Fibroblast of lung (primary cell): ENCODE results near the gene AGRN. TPM values are rescaled to one million over a fixed set of nuclear protein-coding genes. Genes with fewer than 3 reads are reported as not detected.

Source experiments
- DNase-seq, 2 donors: peaks; one replicate each; pipeline versions ENCODE4 v3.0.0 to v3.0.0-alpha.2; 2010; ENCODE audit warnings: low read depth in 2 of 2
- H2AFZ ChIP-seq: 2 replicates; pipeline ENCODE4 v1.5.1; 2012; ENCODE audit warnings: low read length, control low read depth, inconsistent platforms
- H3K27ac ChIP-seq: 2 replicates; pipeline ENCODE4 v1.5.1; 2011; ENCODE audit warnings: low read length, control low read depth; ENCODE audit not compliant: insufficient read depth
- H3K27me3 ChIP-seq: 2 replicates; pipeline ENCODE4 v1.5.1; 2011; ENCODE audit warnings: mild to moderate bottlenecking, low read length; ENCODE audit not compliant: control insufficient read depth, insufficient read depth
- H3K36me3 ChIP-seq: 2 replicates; pipeline ENCODE4 v1.5.1; 2011; ENCODE audit warnings: low read length; ENCODE audit not compliant: control insufficient read depth, insufficient read depth
- H3K4me1 ChIP-seq: 2 replicates; pipeline ENCODE4 v1.5.1; 2011; ENCODE audit warnings: low read length; ENCODE audit not compliant: control insufficient read depth, insufficient read depth; ENCODE audit errors: extremely low read depth
- H3K4me2 ChIP-seq: 2 replicates; pipeline ENCODE4 v1.5.1; 2011; ENCODE audit warnings: low read length, control low read depth; ENCODE audit not compliant: insufficient read depth; ENCODE audit errors: extremely low read depth
- H3K4me3 ChIP-seq, 4 experiments: fragments of 200-600 bp in 1 of 4; sonication (generic) in 1 of 4; replicated peaks in 1 of 4; 2 replicates each; pipeline ENCODE4 v1.5.1; 2011 to 2016; ENCODE audit warnings: low read length in 4 of 4, low read depth in 3 of 4, mild to moderate bottlenecking in 3 of 4, control low read depth in 2 of 4, inconsistent platforms in 1 of 4, mixed read lengths in 1 of 4; ENCODE audit not compliant: insufficient read depth in 1 of 4; ENCODE audit errors: control extremely low read depth in 1 of 4
- H3K79me2 ChIP-seq: 2 replicates; pipeline ENCODE4 v1.5.1; 2012; ENCODE audit warnings: mild to moderate bottlenecking, low read length, inconsistent platforms; ENCODE audit not compliant: control insufficient read depth, insufficient read depth
- H3K9ac ChIP-seq: 2 replicates; pipeline ENCODE4 v1.5.1; 2011; ENCODE audit warnings: mild to moderate bottlenecking, low read length, control low read depth; ENCODE audit not compliant: insufficient read depth
- H3K9me3 ChIP-seq: 2 replicates; pipeline ENCODE4 v1.5.1; 2012; ENCODE audit warnings: low read depth, low read length; ENCODE audit not compliant: control insufficient read depth, insufficient read depth
- H4K20me1 ChIP-seq: 2 replicates; pipeline ENCODE4 v1.5.1; 2011; ENCODE audit warnings: low read length; ENCODE audit not compliant: control insufficient read depth, insufficient read depth; ENCODE audit errors: extremely low read depth
- CTCF ChIP-seq, 2 donors: IDR thresholded peaks in 1 of 2; conservative IDR thresholded peaks in 1 of 2; 1 replicate in 1 of 2; 2 replicates in 1 of 2; pipeline ENCODE4 v1.5.1; 2011 to 2012; ENCODE audit warnings: low read length in 2 of 2, control low read depth in 1 of 2, inconsistent platforms in 1 of 2, low read depth in 1 of 2, mild to moderate bottlenecking in 1 of 2
- EZH2 ChIP-seq: IDR thresholded peaks from 2 replicates; pipeline ENCODE4 v1.5.1; 2012; ENCODE audit warnings: low read length, control low read depth, mild to moderate bottlenecking; ENCODE audit errors: missing control alignments
- polyA plus RNA-seq, 2 donors: library from polyadenylated mRNA; depleted of rRNA in 1 of 2; stranded (reverse) in 1 of 2; unstranded in 1 of 2; fragments of >200 nt; gene quantifications; 2 replicates each; pipeline ENCODE4 v1.2.1, GENCODE V29; 2011 to 2012; ENCODE audit warnings: missing spikeins in 1 of 2
- total RNA-seq: library from RNA; depleted of rRNA; stranded (reverse); fragments of >200 nt; gene quantifications from 2 replicates; pipeline ENCODE4 v1.2.1, GENCODE V29; 2014

AGRN gene
- total and polyA plus RNA-seq, 2 donors (not counting 1 experiment from before 2014, with no cell fraction given): 20.7 to 50.9 TPM

DNA sequence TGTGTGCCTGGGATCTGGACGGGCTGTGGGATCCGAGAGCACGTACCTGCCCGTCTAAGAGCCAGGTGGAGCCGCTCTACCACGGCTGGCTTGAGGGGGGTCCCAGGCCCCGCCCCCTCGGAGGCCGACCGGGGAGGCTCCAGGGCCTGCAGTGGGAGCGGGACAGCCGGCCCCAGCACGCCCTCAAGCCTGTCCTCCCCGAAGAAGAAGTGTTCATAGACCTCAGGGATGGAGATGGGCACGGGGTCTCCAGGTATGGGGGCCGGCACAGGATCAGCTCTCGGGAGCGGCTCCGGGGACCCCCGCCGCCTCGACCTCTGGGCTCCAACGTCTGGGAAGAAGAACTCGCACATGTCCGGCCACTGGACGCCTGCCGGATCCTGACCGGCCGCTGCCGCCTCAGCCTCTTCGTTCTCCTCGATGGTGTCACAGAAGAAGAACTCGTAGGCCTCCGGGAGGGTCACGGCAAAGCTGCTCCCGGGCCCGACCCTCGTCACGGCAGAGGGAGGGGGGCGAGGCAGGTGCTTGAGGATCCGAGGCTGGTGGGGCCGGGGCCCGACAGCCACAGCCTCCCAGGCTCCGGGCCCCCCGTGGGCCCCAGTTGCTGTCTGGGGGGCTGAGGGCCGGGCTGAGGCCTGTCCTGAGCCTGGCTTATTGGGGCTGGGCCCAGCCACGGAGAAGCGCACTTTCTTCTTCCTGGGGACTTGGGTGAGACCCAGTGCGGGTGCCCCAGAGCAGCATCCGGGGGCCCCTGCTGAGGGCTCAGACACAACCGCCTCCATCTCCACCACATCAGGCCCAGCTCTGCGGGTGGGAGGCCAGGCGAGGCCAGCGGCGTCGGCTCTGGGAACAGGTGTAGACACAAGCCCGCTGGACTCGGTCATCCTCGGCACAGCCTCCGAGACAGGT, 40.8 kb upstream of the AGRN start:
- no peak for DNase-seq

GRCh38 chr1:979744-980072, 40.2 kb upstream of the AGRN start:
- Histone ChIP-seq H3K36me3 (no peaks in the 10 kb centered on the region), H3K4me1 (no peaks in the 10 kb centered on the region), H2AFZ (no peak overlapping the region), H3K9ac (no peak overlapping the region), H3K4me2 (no peak overlapping the region), H4K20me1 (no peaks in the 10 kb centered on the region), H3K4me3 (no peak overlapping the region), H3K27me3 (peaks cover 2% of the 10 kb centered on the region), H3K9me3 (no peaks in the 10 kb centered on the region), H3K79me2 (no peaks in the 10 kb centered on the region), H3K27ac (no peak overlapping the region)
- DNase-seq: no peak
- TF ChIP-seq EZH2 (no peak), CTCF (conservative IDR thresholded peaks at IDR 0.05 in 1 of 2, IDR thresholded peaks at IDR 0.05 in 1 of 2; ENCODE audit: low read depth in 1 of 2, low read length in 2 of 2) (no peak)

More for the DNA sequence above, 40.8 kb upstream of the AGRN start:
- TF ChIP-seq CTCF (conservative IDR thresholded peaks at IDR 0.05 in 1 of 2, IDR thresholded peaks at IDR 0.05 in 1 of 2; ENCODE audit: low read depth in 1 of 2, low read length in 2 of 2): no peak
- TF ChIP-seq EZH2: no peak
- Histone ChIP-seq H3K27me3 (peaks cover 2% of the 10 kb centered on the region), H3K4me3 (no peak overlapping the region), H3K9ac (no peak overlapping the region), H2AFZ (no peak overlapping the region), H3K4me1 (no peaks in the 10 kb centered on the region), H3K9me3 (no peaks in the 10 kb centered on the region), H3K36me3 (no peaks in the 10 kb centered on the region), H3K79me2 (no peaks in the 10 kb centered on the region), H4K20me1 (no peaks in the 10 kb centered on the region), H3K4me2 (no peak overlapping the region), H3K27ac (no peak overlapping the region)

GRCh38 chr1:980137-980571, 39.8 kb upstream of the AGRN start:
- Histone ChIP-seq H4K20me1 (no peaks in the 10 kb centered on the region), H3K9ac (no peak overlapping the region), H3K36me3 (no peaks in the 10 kb centered on the region), H3K27me3 (peaks cover 4% of the 10 kb centered on the region), H3K4me3 (no peak overlapping the region), H3K27ac (no peak overlapping the region), H3K79me2 (no peaks in the 10 kb centered on the region), H2AFZ (no peak overlapping the region), H3K4me2 (no peak overlapping the region), H3K4me1 (no peaks in the 10 kb centered on the region), H3K9me3 (no peaks in the 10 kb centered on the region)
- TF ChIP-seq EZH2 (no peak), CTCF (conservative IDR thresholded peaks at IDR 0.05 in 1 of 2, IDR thresholded peaks at IDR 0.05 in 1 of 2; ENCODE audit: low read depth in 1 of 2, low read length in 2 of 2) (no peak)
- DNase-seq: no peak
